HepG2 (cell line): ENCODE measurements around the gene NXT1. TPM values are rescaled to one million over a fixed set of nuclear protein-coding genes. Genes with fewer than 3 reads are reported as not detected.
"Not testable (repeated sequence)": the region's sequence is repeated elsewhere in the genome, so short reads cannot be mapped to it uniquely, and the experiment has no call there.

Source experiments
- ATAC-seq: fragments of 200-7000 bp; cut with Tn5 transposase; 3 replicates; pipeline ENCODE4 v1.9.1; 2020; ENCODE audit warnings: mild to moderate bottlenecking, moderate library complexity
- BruUV-seq: library from RNA; stranded (reverse); fragments of 400-500 nt; replicated peaks from 2 replicates; lab custom pipeline; 2021; lab: Mats Ljungman, UMichigan
- CTCF ChIA-PET: fragments of 300-600 bp; formaldehyde crosslinking; extraction: SDS; loops from one replicate; lab custom pipeline; 2021; ENCODE audit warnings: low total read pairs, inconsistent platforms, low intra/inter-chr PET ratio; lab: Yijun Ruan, JAX
- POLR2A ChIA-PET: fragments of 350-600 bp; sonication (Branson Sonifier 250); formaldehyde crosslinking; loops from one replicate; lab custom pipeline; 2020; ENCODE audit warnings: antibody characterized with exemption, inconsistent platforms; lab: Yijun Ruan, JAX
- DNase-seq: peaks from one replicate; pipeline ENCODE4 v3.0.0-alpha.2; 2015; ENCODE audit warnings: low spot score
- FAIRE-seq: peaks from 3 replicates; lab custom pipeline; 2011; peaks lifted over from hg19 to GRCh38; lab: Jason Lieb, UNC
- H2AFZ ChIP-seq: one replicate; pipeline ENCODE4 v1.6.1; 2011; ENCODE audit warnings: low read length, inconsistent platforms
- H3K27ac ChIP-seq: fragments of 300-600 bp; 3 replicates; pipeline ENCODE4 v1.8.0; 2011; ENCODE audit warnings: mixed run types, mild to moderate bottlenecking, mixed read lengths, low read length, inconsistent platforms; ENCODE audit not compliant: insufficient read depth; ENCODE audit errors: extremely low read length
- H3K27me3 ChIP-seq, 2 experiments: fragments of 200-600 bp in 1 of 2; 2 replicates in 1 of 2; 3 replicates in 1 of 2; pipeline versions ENCODE4 v1.6.0 to v1.8.0; 2011; ENCODE audit warnings: low read length in 2 of 2, mild to moderate bottlenecking in 2 of 2, moderate library complexity in 2 of 2, inconsistent platforms in 1 of 2; ENCODE audit not compliant: insufficient read depth in 2 of 2, control insufficient read depth in 1 of 2
- H3K36me3 ChIP-seq, 2 experiments: fragments of 200-600 bp in 1 of 2; replicated peaks in 1 of 2; 2 replicates in 1 of 2; 3 replicates in 1 of 2; pipeline versions ENCODE4 v1.5.1 to v1.8.0; 2011; ENCODE audit warnings: low read length in 2 of 2, inconsistent platforms in 1 of 2; ENCODE audit not compliant: insufficient read depth in 2 of 2, control insufficient read depth in 1 of 2
- H3K4me1 ChIP-seq: 2 replicates; pipeline ENCODE4 v1.5.1; 2012; ENCODE audit warnings: low read length, inconsistent platforms; ENCODE audit not compliant: insufficient read depth
- H3K4me2 ChIP-seq: 2 replicates; pipeline ENCODE4 v1.6.0; 2011; ENCODE audit warnings: low read depth, low read length, inconsistent platforms
- H3K4me3 ChIP-seq, 3 experiments: fragments of 200-600 bp in 1 of 3; sonication (generic), shearing (Covaris generic) in 1 of 3; replicated peaks in 1 of 3; 2 replicates each; pipeline ENCODE4 v1.5.1; 2011 to 2016; ENCODE audit warnings: low read length in 3 of 3, inconsistent platforms in 2 of 3, low read depth in 2 of 3, mild to moderate bottlenecking in 2 of 3, control low read depth in 1 of 3, mixed read lengths in 1 of 3; ENCODE audit not compliant: insufficient read depth in 1 of 3
- H3K79me2 ChIP-seq: one replicate; pipeline ENCODE4 v1.6.1; 2011; ENCODE audit warnings: low read length, inconsistent platforms; ENCODE audit not compliant: insufficient read depth
- H3K9ac ChIP-seq: 2 replicates; pipeline ENCODE4 v1.6.0; 2011; ENCODE audit warnings: mild to moderate bottlenecking, low read depth, low read length, inconsistent platforms; ENCODE audit not compliant: insufficient read depth
- H3K9me3 ChIP-seq: 2 replicates; pipeline ENCODE4 v1.5.1; 2012; ENCODE audit warnings: mild to moderate bottlenecking, low read length
- H4K20me1 ChIP-seq: 2 replicates; pipeline ENCODE4 v1.6.0; 2011; ENCODE audit warnings: inconsistent platforms, mild to moderate bottlenecking, low read length, moderate library complexity; ENCODE audit not compliant: insufficient read depth
- FIP1L1 ChIP-seq: fragments of 200-400 bp; formaldehyde crosslinking; IDR thresholded peaks from 2 replicates; pipeline ENCODE4 v1.6.1; 2018; ENCODE audit warnings: low read depth, mild to moderate bottlenecking, low read length, moderate library complexity, borderline replicate concordance; ENCODE audit not compliant: insufficient read depth
- FOXO1 ChIP-seq: sonication (generic); formaldehyde crosslinking; IDR thresholded peaks from 2 replicates; pipeline ENCODE4 v1.4.0; 2020; ENCODE audit warnings: missing genetic modification reagents
- SP4 ChIP-seq: sonication (generic); formaldehyde crosslinking; IDR thresholded peaks from 2 replicates; pipeline ENCODE4 v1.8.1; 2023; ENCODE audit warnings: mild to moderate bottlenecking, missing genetic modification reagents
- SPEN ChIP-seq: sonication (generic); formaldehyde crosslinking; IDR thresholded peaks from 2 replicates; pipeline ENCODE4 v1.5.1; 2020; ENCODE audit warnings: low read depth, mild to moderate bottlenecking, missing genetic modification reagents
- ZBTB7B ChIP-seq: sonication (generic); formaldehyde crosslinking; IDR thresholded peaks from 2 replicates; pipeline ENCODE4 v1.4.0; 2020; ENCODE audit warnings: missing genetic modification reagents
- ZKSCAN8 ChIP-seq: IDR thresholded peaks from 2 replicates; pipeline ENCODE4 v1.6.1; 2016; ENCODE audit warnings: borderline replicate concordance, missing genetic modification reagents, missing compliant biosample characterization
- ZNF724P ChIP-seq: sonication (generic); formaldehyde crosslinking; IDR thresholded peaks from 2 replicates; pipeline ENCODE4 v1.8.0; 2022; ENCODE audit warnings: missing genetic modification reagents, borderline replicate concordance
- ZNF883 ChIP-seq: sonication (generic); formaldehyde crosslinking; IDR thresholded peaks from 2 replicates; pipeline ENCODE4 v1.5.1; 2020; ENCODE audit warnings: mild to moderate bottlenecking, missing genetic modification reagents; ENCODE audit errors: not compliant biosample characterization
- WGBS: methylation state at CpG from one replicate; pipeline ENCODE4 v1.1.6; 2017; ENCODE audit warnings: low lambda C conversion rate; 5-methylcytosine and 5-hydroxymethylcytosine counted together
- in situ Hi-C: cut with HindIII; loops from 2 replicates; pipeline ENCODE4 v1.10.0; 2017; ENCODE audit warnings: low pct_unique_long_range_greater_than_20kb; ENCODE audit not compliant: extremely low pct_ligation_motif_present
- intact Hi-C: fragments of 100-400 bp; cut with micrococcal nuclease; formaldehyde crosslinking; loops from one replicate; pipeline ENCODE4 v1.10.0; 2022; ENCODE audit not compliant: unreplicated experiment
- polyA plus RNA-seq, 8 experiments: library from polyadenylated mRNA; depleted of rRNA in 3 of 8; stranded (reverse) in 7 of 8; unstranded in 1 of 8; fragments of >200 nt; fragmentation: Illumina TruSeq in 4 of 8; extraction: Trizol in 4 of 8; gene quantifications; 2 replicates each; pipeline versions ENCODE4 v1.2.1 to v1.2.3, GENCODE V29; 2011 to 2016; ENCODE audit warnings: low read depth in 4 of 8, missing spikeins in 1 of 8, mixed read lengths in 1 of 8; ENCODE audit not compliant: insufficient read depth in 1 of 8
- total RNA-seq, 5 experiments: library from RNA; depleted of rRNA; stranded (reverse); fragments of >200 nt; fragmentation: Illumina TruSeq; extraction: Trizol; gene quantifications; 2 replicates each; pipeline ENCODE4 v1.2.3, GENCODE V29; 2016; ENCODE audit warnings: low read depth in 1 of 5

NXT1 gene
- total and polyA plus RNA-seq, 2 of the 13 experiments (the other 11 are each of a cell fraction or from before 2014, with no cell fraction given), result 35.6 to 65.9 TPM

DNA sequence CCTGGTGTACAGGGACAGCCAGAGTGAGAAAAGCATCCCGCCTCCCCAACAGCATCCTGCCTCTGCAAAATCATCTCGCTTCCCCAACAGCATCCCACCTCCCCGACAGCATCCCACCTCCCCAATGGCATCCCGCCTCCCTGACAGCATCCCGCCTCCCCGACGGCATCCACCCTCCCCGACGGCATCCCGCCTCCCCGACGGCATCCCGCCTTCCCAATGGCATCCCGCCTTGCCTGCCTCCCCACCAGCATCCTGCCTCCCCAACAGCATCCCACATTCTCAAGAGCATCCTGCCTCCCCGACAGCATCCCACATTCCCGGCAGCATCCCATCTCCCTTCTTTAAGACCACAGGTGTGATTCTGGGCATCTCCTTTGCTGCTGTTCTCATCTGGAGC, 46.0 kb upstream of the NXT1 start:
- H3K36me3 ChIP-seq, result no peaks in the 10 kb centered on the region
- no peak for FAIRE-seq
- H4K20me1 ChIP-seq, result no peaks in the 10 kb centered on the region
- H3K4me1 ChIP-seq, result no peaks in the 10 kb centered on the region
- ATAC-seq, result no peak
- BruUV-seq, result no TSS peak
- no peak overlapping the region for H3K27ac ChIP-seq
- 53% methylated on average over 16 of the region's 16 CpGs for WGBS
- H3K27me3 ChIP-seq, result no peaks in the 10 kb centered on the region; a peak in 1 of 5 replicates
- H2AFZ ChIP-seq, result no peak overlapping the region
- CTCF ChIA-PET, result no interaction called here
- no peaks in the 10 kb centered on the region for H3K79me2 ChIP-seq
- intact Hi-C loops, result no loop called here
- no peak for DNase-seq
- H3K9ac ChIP-seq, result no peak overlapping the region
- TF ChIP-seq FOXO1 (CRISPR knock-in tag) (no peak), FIP1L1 (no peak), ZKSCAN8 (CRISPR knock-in tag) (no peak), ZNF724P (CRISPR knock-in tag) (no peak), SP4 (no peak), SPEN (CRISPR knock-in tag) (no peak), ZBTB7B (CRISPR knock-in tag) (no peak)
- no peaks in the 10 kb centered on the region for H3K9me3 ChIP-seq
- in situ Hi-C loops, result no loop called here
- no peak overlapping the region for H3K4me3 ChIP-seq
- H3K4me2 ChIP-seq, result no peak overlapping the region
- POLR2A ChIA-PET, result no interaction called here

GRCh38 chr20:23305098-23305497, 45.5 kb upstream of the NXT1 start:
- Histone ChIP-seq H3K36me3 (no peaks in the 10 kb centered on the region), H3K4me3 (no peak overlapping the region), H3K4me2 (no peak overlapping the region), H3K27ac (no peak overlapping the region), H3K9me3 (no peaks in the 10 kb centered on the region), H4K20me1 (no peaks in the 10 kb centered on the region), H2AFZ (no peak overlapping the region), H3K27me3 (no peaks in the 10 kb centered on the region; a peak in 1 of 5 replicates), H3K4me1 (no peaks in the 10 kb centered on the region), H3K9ac (no peak overlapping the region), H3K79me2 (no peaks in the 10 kb centered on the region)
- BruUV-seq, result no TSS peak
- FAIRE-seq (no peak), DNase-seq (no peak), ATAC-seq (no peak)
- ChIA-PET POLR2A (no interaction called here), CTCF (no interaction called here)
- intact Hi-C loops (no loop called here), in situ Hi-C loops (no loop called here)
- TF ChIP-seq ZNF883 (CRISPR knock-in tag), result no peak
- 17% methylated on average over 3 of the region's 3 CpGs for WGBS

GRCh38 chr20:23307393-23307792, 43.2 kb upstream of the NXT1 start:
- FAIRE-seq, intact Hi-C loops, H2AFZ ChIP-seq, ATAC-seq, H3K79me2 ChIP-seq, H3K4me3 ChIP-seq, H3K9me3 ChIP-seq, DNase-seq, in situ Hi-C loops, H4K20me1 ChIP-seq, H3K9ac ChIP-seq, H3K27ac ChIP-seq, CTCF ChIA-PET, H3K36me3 ChIP-seq, H3K4me1 ChIP-seq, BruUV-seq, H3K4me2 ChIP-seq, H3K27me3 ChIP-seq: not testable (repeated sequence)
- WGBS, result 35% methylated on average over 2 of the region's 4 CpGs
- POLR2A ChIA-PET, result interaction anchor here (0.6 kb wide), 1 partner anchor 208 kb away, joined by 3 read pairs; no protein-coding TSS in a partner anchor
